GM20431 (cell line): ENCODE results near the gene DPYSL5.

ENCODE experiments used
- in situ Hi-C: fragments of 300-500 bp; cut with MseI, MboI; formaldehyde crosslinking; loops from one replicate; pipeline ENCODE4 v1.15.0; 2020; ENCODE audit warnings: low sequenced_read_pairs; ENCODE audit not compliant: unreplicated experiment

Gene DPYSL5

DNA sequence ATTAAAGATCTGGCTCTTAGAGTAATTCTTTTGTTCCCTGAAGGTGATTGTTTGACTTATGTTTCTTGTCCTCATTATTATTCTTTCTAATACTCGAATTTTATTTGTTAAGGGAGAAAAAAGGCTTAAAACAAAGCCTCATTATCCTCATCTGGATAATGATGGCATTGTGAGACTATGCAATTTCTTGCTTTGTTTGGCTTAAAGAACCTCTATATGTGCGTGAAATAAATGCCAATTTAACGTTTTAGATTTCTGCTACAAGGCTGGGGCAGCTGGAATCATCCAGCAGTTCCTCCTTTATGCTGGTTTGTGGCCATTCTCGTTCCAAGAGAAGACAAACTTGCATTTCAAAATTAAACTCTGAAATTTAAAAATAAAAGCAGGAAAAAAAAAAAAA is 4.9 kb upstream of the DPYSL5 start:
- in situ Hi-C loops = loop anchor here (25.0 kb wide), 1 partner anchor 444 kb away; the partner anchor contains the start of genes DNAJC5G and TRIM54

DNA sequence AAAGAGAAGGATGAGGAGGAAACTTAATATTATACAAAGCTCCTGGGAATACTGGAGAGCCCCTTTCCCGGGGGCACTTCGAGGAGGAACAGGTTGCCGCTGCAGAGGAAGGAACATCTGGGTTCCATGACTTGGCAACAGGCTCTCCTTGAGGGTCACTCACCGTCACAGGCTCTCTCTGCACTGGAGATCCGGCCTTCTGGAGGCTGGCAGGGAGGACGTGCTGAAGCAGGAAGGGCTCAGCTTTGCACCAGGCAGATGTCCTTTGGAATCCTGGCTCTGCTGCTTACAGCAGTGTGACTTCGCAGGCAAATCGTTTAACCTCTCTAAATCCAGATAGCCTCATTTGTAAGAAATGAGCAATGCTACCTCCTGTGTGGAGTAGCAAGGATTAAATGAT is 2.9 kb upstream of the DPYSL5 start:
- in situ Hi-C loops = loop anchor here (25.0 kb wide), 1 partner anchor 442 kb away; the partner anchor contains the start of genes DNAJC5G and TRIM54

DNA sequence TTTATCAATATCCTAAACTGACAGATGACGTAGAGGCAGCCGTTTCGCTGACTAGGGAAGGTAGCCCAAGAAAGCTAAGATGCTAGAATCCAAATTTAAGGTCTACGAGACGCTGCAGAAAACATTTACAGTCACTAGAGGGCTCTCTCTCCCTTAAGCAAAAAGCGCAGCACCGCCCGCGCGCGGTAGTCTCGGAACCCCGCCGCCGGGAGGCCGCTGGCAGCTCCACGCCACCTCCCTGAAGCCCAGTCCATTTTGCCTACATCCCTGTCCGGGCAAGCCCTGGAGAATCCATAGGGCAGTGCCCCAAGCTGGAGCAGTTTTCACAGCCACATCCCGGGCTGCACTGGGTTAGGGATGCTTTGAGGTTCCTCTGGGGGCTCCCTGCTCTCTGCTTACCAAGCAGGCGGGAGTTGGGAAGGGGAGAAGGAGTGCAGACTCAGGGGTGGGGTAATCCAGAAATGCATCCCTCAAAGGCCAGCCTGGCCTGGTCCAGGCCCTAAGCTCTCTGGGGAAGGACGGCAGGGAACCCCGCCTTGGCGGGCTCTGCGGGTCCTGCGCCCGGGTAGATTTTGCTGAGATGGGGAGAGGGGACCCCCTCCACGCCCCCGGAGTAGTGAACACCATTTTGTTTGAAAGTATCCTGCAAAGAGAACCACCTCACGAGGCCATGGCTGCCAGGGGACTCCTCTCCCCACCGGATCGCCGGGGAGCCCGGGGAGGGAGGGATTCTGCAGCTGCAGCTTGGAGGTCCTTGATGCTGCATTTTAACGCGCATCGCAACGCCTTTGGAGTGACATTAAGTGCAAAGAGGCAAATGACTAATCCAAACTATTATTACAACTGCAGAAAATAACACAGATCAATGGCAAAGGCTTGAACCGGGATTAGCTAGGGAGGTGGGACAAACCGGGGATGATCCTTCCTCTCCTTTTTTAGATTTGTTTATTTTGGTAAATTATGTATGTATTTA is 1.3 kb upstream of the DPYSL5 start:
- in situ Hi-C loops = loop anchor here (25.0 kb wide), 1 partner anchor 441 kb away; the partner anchor contains the start of genes DNAJC5G and TRIM54

DNA sequence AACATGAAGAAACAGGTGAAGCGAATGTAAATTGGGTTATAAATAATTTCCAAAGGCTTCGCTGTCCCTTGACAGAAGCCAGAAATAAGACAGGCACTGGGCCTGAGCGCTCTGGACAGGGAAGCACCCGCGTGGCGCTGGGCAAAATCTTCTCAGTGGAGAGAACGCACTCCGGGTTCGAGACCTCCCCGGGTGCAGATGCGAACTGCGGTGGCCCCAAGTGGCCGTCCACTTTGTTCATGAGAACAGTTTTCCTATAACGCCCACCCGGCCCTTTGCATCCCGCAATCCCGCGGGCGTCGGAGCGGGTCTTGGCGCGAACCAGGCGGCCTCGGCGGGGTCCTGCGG is 651 bp upstream of the DPYSL5 start:
- in situ Hi-C loops = loop anchor here (25.0 kb wide), 1 partner anchor 440 kb away; the partner anchor contains the start of genes DNAJC5G and TRIM54

DNA sequence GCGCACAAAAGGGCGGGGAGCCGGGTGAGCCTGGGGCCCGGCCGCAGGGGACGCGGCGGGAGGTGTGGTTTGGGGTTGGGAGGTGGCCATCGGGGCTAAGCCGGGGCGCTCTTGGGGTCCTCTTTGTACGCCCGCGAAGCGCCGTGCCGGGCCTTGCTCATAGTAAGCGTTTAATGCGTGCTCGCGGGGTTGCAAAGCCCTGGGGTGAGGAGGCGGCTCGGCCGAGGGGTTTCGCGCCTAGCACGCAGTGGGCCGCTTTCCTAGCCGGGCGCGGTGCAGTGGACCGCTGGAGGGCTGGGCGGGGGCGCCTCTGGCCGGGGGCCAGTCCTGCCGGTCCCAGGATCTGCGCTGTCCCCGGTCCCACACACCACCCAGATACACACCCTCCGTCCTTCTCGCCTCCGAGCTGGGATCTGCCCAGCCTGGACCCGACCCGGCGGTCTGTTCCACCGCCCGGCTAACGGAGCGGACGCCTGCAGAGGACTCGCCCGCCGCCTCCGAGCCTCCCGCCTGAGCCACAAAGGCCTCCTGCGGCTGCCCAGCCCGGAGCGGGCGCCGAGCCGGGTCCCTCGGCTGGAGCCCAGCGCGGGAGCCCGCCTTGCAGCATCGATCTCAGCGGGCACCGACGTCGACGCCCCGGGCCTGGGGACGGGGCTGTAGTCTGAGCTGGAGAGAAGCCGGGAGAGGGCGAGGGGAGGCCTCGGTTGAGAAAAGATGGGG is 564 bp downstream of the DPYSL5 start:
- in situ Hi-C loops = loop anchor here (25.0 kb wide), 1 partner anchor 439 kb away; the partner anchor contains the start of genes DNAJC5G and TRIM54

DNA sequence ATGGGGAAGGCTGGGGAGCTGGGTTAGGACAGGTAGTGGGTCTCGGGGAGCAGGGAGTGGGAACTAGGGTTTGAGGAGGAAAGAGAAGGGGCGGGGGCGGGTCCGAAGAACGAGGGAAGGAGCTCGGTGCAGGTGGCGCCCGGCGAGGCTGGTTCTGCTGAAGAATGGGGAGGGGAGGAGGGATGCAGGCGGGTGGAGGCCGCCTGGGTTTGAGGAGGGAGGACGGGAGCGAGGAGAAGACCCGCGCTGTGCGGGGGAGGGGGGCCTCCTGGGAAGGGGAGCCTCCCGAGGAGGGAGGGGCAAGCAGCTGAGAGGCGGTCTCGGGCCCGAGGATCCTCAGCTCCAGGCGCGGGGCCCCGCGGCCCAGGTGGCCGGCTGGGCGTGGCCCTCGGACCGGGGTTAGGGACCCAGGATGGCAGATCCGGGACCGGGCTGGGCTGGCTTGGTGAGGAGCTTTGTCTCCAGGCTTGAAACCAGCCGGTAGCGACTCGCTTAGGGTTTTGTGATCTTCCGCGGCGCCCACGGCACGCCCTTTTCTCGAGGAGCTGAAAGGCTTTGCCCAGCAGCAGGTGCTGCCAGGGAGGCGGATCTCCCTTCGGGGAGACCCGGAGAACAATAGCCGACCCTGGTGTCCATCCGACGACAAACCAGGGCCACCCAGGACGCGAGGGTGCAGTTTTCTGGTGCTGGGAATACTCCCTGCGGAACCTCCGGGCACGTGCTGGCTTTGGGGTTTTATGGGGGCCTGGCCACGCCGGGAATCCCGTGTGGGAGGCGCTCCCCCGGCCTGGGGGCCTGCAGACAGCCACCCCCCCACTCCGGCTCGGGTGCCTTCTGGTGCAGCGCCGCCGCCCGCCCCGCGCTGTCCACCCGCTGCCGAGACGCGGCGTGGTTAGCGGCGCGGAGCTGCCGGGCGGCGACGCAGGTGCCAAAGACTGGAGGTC is 1.4 kb downstream of the DPYSL5 start:
- in situ Hi-C loops = loop anchor here (25.0 kb wide), 1 partner anchor 438 kb away; the partner anchor contains the start of genes DNAJC5G and TRIM54

DNA sequence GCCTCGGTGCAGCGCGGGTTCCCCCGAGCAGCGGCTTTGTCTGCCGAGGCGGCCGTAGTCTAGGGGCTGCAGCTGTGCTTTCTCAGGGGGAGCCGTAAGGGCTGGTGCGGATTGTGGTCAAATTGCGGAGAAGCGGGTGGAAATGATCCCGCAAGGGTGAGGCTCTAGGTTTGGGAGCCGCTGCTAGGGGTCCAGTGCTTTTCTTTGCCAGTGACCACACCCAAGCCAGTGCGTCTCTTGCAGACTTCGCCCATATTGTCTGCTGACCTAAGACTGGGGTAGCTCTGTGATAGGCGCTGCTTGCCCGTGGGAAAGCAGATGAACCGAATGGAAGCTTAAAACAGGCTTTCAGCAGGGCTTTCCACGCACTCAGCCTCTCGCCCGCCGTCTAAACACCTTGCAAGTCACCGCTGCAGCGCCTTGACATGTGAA is 2.1 kb downstream of the DPYSL5 start:
- in situ Hi-C loops = loop anchor here (10.0 to 25.0 kb wide), 2 partner anchors 85 to 437 kb away; partner anchors contain the start of genes DNAJC5G and TRIM54

DNA sequence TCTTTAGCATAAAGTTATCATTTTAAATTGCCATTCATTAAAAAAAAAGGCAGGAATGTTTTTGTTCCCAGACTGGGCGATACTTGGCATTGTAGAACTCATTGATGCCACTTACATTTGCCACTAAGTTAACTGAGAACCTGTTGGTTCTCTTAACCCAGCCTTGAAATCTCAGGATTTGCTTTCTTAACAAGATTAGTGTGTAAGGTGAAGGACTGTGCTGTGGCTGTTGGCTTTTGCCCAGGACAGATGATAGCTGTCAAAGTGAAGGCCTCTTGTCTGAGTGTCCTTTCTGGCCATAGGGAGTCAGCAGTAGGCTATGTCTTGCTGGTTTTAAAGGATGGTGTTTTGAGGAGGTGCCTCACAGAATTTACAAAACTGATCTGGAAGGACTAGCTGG is 2.6 kb downstream of the DPYSL5 start:
- in situ Hi-C loops = loop anchor here (10.0 kb wide), 1 partner anchor 84 kb away; no protein-coding TSS in a partner anchor

DNA sequence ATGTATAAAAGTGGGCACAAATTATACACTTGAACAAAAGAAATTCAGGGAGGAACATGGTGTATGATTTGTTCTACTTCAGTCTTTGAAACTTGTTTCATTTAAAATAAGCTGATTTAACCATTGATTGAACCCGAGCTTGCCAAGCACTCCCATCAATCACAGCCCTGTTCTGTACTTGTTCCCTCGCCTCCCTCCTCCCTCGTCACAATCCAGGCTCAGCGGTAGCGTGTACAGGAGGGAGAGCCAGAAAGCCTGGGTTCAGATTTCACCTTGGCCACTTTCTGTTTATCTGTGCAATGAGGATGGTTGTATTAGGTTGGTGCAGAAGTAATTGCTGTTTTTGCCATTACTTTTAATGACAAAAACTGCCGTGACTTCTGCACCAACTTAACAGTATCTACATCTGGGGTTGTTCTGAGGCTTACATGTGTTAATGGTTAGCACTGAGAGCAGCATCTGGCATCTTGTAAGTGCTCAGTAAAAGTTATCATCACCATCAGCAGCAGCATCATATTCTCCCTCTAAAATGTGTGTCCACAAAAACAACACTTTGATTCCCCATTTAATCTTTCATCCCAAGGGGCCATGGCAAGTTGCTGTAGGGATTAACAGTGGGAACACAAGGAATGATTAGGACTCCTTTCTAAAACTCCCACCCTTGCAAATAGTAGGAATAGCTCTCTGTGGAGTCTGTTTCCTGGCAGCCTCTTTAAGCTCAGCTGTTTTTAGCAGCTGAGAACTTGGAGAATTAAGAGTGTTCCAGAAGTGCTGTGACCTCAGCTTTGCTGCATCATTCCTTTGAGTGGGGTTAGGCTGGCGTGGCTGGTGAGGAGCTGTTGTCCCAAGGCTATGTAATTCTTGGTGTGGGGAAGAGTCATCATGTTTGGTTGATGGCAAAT is 4.7 kb downstream of the DPYSL5 start:
- in situ Hi-C loops = loop anchor here (10.0 kb wide), 1 partner anchor 82 kb away; no protein-coding TSS in a partner anchor

DNA sequence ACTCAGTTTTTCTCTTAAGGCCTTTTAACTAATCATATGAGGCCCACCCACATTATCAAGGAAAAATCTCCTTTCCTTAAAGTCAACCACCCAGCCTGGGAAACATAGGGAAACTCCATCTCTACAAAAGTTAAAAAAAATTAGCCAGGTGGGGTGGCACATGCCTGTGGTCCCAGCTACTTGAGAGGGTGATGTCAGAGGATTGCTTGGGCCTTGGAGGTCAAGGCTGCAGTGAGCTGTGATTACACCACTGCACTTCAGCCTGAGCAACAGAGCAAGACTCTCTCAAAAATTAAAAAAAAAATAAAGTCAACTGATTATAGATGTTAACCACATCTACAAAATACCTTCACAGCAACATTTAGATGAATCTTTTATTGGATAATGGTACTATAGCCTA is 5.8 kb downstream of the DPYSL5 start:
- in situ Hi-C loops = loop anchor here (10.0 kb wide), 1 partner anchor 81 kb away; no protein-coding TSS in a partner anchor

DNA sequence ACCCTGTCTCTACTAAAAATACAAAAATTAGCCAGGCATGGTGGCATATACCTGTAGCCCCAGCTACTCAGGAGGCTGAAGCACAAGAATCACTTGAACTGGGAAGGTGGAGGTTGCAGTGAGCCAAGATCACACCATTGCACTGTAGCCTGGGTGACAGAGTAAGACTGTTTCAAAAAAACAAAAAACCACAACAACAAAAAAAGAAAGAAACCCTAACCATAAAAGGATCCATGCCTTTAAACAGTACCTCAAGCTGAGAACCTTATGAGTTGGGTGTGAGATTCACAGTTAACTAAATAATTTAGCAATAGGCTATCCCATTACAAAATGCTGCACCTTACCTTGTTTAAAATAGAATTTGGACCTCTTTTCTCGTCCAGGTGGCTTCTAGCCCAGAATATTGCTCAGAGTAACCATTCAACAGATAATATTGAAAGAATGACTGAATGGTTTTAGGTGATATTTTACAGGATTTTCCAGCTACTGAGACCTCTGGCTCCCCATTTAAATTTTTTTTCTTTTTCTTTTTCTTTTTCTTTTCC is 6.4 kb downstream of the DPYSL5 start:
- in situ Hi-C loops = loop anchor here (10.0 kb wide), 1 partner anchor 80 kb away; no protein-coding TSS in a partner anchor

DNA sequence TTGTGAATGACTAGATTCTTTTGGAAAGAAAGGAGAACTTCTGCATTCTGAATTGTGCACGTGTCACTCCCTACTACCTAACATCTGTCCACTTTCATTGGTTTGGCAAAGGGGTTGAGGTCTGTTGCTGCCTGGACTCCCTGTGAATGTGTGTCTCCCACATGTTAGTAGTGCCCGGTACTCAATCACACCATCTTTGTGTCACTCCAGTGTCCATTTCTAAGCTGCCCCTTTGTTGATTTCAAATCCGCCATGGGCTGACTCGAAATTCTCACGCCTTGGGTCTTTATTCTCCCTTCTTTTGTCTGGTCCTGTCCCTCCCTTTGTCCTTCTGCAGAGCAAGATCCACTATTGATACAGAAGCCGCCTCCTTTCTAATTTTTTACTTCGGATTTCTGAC is 7.5 kb downstream of the DPYSL5 start:
- in situ Hi-C loops = loop anchor here (10.0 kb wide), 1 partner anchor 79 kb away; no protein-coding TSS in a partner anchor

DNA sequence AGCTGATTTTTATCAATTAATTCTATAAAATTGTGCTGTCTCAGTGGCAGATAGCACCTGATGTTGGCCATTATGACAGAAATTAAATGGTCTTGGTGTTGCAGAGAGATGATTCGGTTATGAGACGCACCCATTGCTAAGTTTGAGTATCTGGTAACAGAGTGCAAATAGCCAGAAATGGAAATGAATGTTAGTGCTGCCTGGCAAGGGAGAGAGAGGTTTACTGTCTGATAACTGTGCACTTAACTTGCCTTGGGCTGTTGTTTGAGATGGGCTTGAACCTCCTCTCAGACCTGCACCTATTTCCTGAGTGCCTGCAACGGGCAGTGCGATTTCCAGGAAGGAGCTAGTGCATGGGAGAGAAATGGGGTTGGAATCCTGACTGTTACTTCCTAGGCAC is 11.7 kb downstream of the DPYSL5 start:
- in situ Hi-C loops = loop anchor here (10.0 kb wide), 1 partner anchor 75 kb away; no protein-coding TSS in a partner anchor

DNA sequence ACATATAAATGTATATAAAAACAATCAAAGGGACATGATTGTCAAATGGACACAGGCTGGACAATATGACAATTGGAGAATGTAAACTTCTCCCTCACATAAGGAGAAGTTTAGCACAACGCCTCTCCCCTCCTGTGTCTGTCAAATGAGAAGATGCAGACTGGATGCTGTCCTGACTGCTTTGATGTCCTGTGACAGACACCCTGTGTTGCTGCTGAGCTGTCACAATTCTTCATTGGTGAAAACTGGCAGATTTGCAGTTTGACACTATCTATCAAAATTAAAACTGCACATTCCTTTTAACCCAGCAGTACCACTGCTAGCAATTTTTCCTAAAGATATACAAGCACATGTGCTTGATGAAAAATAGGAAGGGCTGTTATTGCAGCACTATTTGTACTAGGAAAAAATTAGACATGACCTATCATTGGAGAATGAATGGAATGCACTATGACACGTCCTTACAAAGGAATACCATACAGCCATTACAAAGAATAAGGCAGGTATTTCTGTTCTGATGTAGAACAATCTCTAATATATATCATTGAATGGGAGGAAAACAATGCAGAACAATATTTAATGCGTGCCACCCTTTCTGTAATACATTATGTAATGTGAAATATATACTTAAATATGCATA is 12.4 kb downstream of the DPYSL5 start:
- in situ Hi-C loops = no loop called here

DNA sequence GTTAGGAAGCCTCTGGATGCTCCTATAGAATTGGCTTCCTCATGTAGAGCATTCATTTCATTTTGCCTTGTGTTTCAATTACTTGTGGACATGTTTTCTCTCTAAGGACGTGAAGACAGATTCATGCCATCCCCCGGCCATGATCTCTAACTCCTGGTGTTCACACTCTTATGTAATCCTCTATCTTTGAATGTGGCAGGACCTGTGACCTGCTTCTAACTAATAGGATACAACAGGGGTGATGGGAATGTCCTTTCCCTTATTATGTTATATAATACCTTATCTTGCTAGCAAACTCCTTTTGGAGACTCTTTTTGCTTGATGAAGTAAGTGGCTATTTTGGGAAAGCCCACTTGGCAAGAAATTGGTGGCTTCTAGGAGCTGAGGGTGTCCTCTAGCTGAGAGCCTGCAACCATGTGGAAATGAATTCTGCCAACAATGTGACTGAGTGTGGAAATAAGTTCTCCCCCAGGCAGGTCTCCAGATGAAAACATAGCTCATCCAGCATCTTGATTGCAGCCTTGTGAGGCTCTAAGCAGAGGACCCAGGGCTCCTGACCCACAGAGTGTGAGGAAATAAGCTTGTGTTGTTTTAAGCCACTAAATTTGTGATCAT is 13.8 kb downstream of the DPYSL5 start:
- in situ Hi-C loops = no loop called here

DNA sequence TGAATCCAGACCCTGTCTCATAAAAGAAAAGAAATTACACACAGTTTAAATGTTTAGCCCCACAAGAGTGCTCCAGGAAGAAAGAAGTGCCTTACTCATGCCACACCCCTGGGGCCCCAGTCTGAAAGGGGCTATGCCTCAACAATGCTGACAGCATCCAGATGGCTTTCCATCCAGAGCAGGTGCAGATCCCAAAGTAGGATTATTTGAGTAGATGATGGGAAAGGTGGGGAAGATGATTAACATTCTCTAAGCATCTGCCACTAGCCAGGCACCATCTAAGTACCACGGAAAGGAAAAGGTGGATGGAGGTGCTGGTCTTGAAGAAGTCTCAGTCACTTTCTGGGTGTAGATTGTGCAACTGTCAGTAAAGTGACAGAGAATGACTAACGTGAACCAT is 16.3 kb downstream of the DPYSL5 start:
- in situ Hi-C loops = no loop called here

DNA sequence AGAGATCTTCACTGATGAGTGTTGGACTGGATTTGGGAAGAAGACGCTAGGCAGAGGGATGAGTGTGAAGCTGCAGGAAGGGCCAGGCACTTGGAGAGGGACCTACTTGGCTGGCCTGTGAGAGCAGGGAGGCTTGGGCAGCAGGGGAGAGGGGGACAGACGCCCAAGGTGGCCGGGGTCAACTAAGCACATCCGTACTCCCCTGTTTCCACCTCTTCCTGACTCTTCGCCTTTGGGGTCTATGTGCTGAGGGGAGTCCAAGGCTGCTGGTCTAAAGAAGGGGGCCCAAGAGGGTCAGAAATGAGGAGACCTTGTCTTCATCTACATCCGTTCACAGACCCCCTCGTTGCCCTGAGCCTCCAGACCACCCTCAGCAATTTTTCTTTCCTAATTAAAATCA is 16.7 kb downstream of the DPYSL5 start:
- in situ Hi-C loops = no loop called here
